WTC11 (cell line): ENCODE measurements around the gene CXXC4. TPM values are rescaled to one million over a fixed set of nuclear protein-coding genes. Genes with fewer than 3 reads are reported as not detected.

Experiments used
- ATAC-seq: fragments of 200-7000 bp; cut with Tn5 transposase; 2 replicates; pipeline ENCODE4 v1.10.0; 2021; ENCODE audit warnings: mild to moderate bottlenecking, moderate library complexity
- CTCF ChIA-PET: fragments of 300-600 bp; sonication (Branson Sonifier 250); formaldehyde crosslinking; loops from one replicate; lab custom pipeline; 2021; ENCODE audit warnings: antibody characterized with exemption; lab: Charles Lee
- POLR2A ChIA-PET: fragments of 350-600 bp; sonication (Branson Sonifier 250); formaldehyde crosslinking; loops from one replicate; lab custom pipeline; 2021; ENCODE audit warnings: antibody characterized with exemption; lab: Charles Lee
- DNase-seq: peaks from one replicate; pipeline ENCODE4 v3.0.0; 2021; ENCODE audit warnings: low spot score
- H3K27ac Mint-ChIP-seq: 2 replicates; pipeline ENCODE4 v1.8.0; 2021; ENCODE audit warnings: mixed read lengths
- H3K27me3 Mint-ChIP-seq: 2 replicates; pipeline ENCODE4 v1.8.0; 2021; ENCODE audit warnings: low read depth, mild to moderate bottlenecking, moderate library complexity, mixed read lengths
- H3K36me3 Mint-ChIP-seq: 2 replicates; pipeline ENCODE4 v1.8.0; 2021; ENCODE audit warnings: mixed read lengths
- H3K4me1 Mint-ChIP-seq: 2 replicates; pipeline ENCODE4 v1.8.0; 2022; ENCODE audit warnings: mixed read lengths
- H3K4me3 Mint-ChIP-seq: 2 replicates; pipeline ENCODE4 v1.8.0; 2021; ENCODE audit warnings: mild to moderate bottlenecking, moderate library complexity, mixed read lengths
- H3K9me3 Mint-ChIP-seq: 2 replicates; pipeline ENCODE4 v1.8.0; 2021; ENCODE audit warnings: mixed read lengths
- E2F4 ChIP-seq: sonication (generic); formaldehyde crosslinking; IDR thresholded peaks from 2 replicates; pipeline ENCODE4 v1.8.1; 2022; ENCODE audit warnings: low read depth, mild to moderate bottlenecking, moderate library complexity, missing genetic modification reagents, borderline replicate concordance
- ESRRA ChIP-seq: sonication (generic); formaldehyde crosslinking; IDR thresholded peaks from 2 replicates; pipeline ENCODE4 v1.8.1; 2022; ENCODE audit warnings: mild to moderate bottlenecking, missing genetic modification reagents, borderline replicate concordance
- ETV6 ChIP-seq: sonication (generic); formaldehyde crosslinking; IDR thresholded peaks from 2 replicates; pipeline ENCODE4 v1.8.1; 2022; ENCODE audit warnings: mild to moderate bottlenecking, missing genetic modification reagents
- FOXJ3 ChIP-seq: sonication (generic); formaldehyde crosslinking; IDR thresholded peaks from 2 replicates; pipeline ENCODE4 v1.9.0; 2021; ENCODE audit warnings: missing genetic modification reagents, mild to moderate bottlenecking, borderline replicate concordance
- JAZF1 ChIP-seq: fragments of 250-450 bp; sonication (Bioruptor Pico); IDR thresholded peaks from 2 replicates; pipeline ENCODE4 v1.9.0; 2021; ENCODE audit warnings: moderate library complexity, mild to moderate bottlenecking, inconsistent platforms
- MLX ChIP-seq: sonication (generic); formaldehyde crosslinking; IDR thresholded peaks from 2 replicates; pipeline ENCODE4 v1.8.1; 2023; ENCODE audit warnings: mild to moderate bottlenecking, missing genetic modification reagents, moderate library complexity
- NR1H2 ChIP-seq: sonication (generic); formaldehyde crosslinking; IDR thresholded peaks from 2 replicates; pipeline ENCODE4 v1.9.0; 2021; ENCODE audit warnings: mild to moderate bottlenecking, moderate library complexity, missing genetic modification reagents
- OVOL2 ChIP-seq: fragments of 250-450 bp; sonication (Bioruptor Pico); IDR thresholded peaks from 2 replicates; pipeline ENCODE4 v1.9.0; 2021; ENCODE audit warnings: mild to moderate bottlenecking, borderline replicate concordance
- SMAD4 ChIP-seq: sonication (generic); formaldehyde crosslinking; IDR thresholded peaks from 2 replicates; pipeline ENCODE4 v1.8.0; 2022; ENCODE audit warnings: mild to moderate bottlenecking, missing genetic modification reagents
- SP1 ChIP-seq: sonication (generic); formaldehyde crosslinking; conservative IDR thresholded peaks from 2 replicates; pipeline ENCODE4 v1.8.1; 2022; ENCODE audit warnings: missing genetic modification reagents
- ZBTB21 ChIP-seq: sonication (generic); formaldehyde crosslinking; IDR thresholded peaks from 2 replicates; pipeline ENCODE4 v1.8.1; 2023; ENCODE audit warnings: mild to moderate bottlenecking, missing genetic modification reagents, borderline replicate concordance
- ZBTB43 ChIP-seq: sonication (generic); formaldehyde crosslinking; IDR thresholded peaks from 2 replicates; pipeline ENCODE4 v1.8.1; 2023; ENCODE audit warnings: mild to moderate bottlenecking, missing genetic modification reagents
- ZNF219 ChIP-seq: sonication (generic); formaldehyde crosslinking; IDR thresholded peaks from 2 replicates; pipeline ENCODE4 v1.8.0; 2023; ENCODE audit warnings: missing genetic modification reagents, mild to moderate bottlenecking, borderline replicate concordance
- ZNF232 ChIP-seq: sonication (generic); formaldehyde crosslinking; IDR thresholded peaks from 2 replicates; pipeline ENCODE4 v1.8.0; 2022; ENCODE audit warnings: mild to moderate bottlenecking, missing genetic modification reagents
- ZNF671 ChIP-seq: fragments of 250-450 bp; sonication (Bioruptor Pico); IDR thresholded peaks from 2 replicates; pipeline ENCODE4 v1.8.0; 2021; ENCODE audit warnings: mild to moderate bottlenecking
- total RNA-seq: library from RNA; stranded (reverse); gene quantifications from 3 replicates; pipeline ENCODE4 v1.2.3, GENCODE V29; 2021
- TF ChIP-seq, protein P1 (sequence below): sonication (generic); formaldehyde crosslinking; conservative IDR thresholded peaks from 2 replicates; pipeline ENCODE4 v1.8.1; 2023; ENCODE audit warnings: mild to moderate bottlenecking, low read depth, missing genetic modification reagents, moderate library complexity
- TF ChIP-seq, protein P2 (sequence below): sonication (generic); formaldehyde crosslinking; IDR thresholded peaks from 2 replicates; pipeline ENCODE4 v1.8.0; 2022; ENCODE audit warnings: mild to moderate bottlenecking, missing genetic modification reagents

CXXC4 gene
- total RNA-seq, 1 experiment from 2014 or later, result 2.4 TPM

DNA sequence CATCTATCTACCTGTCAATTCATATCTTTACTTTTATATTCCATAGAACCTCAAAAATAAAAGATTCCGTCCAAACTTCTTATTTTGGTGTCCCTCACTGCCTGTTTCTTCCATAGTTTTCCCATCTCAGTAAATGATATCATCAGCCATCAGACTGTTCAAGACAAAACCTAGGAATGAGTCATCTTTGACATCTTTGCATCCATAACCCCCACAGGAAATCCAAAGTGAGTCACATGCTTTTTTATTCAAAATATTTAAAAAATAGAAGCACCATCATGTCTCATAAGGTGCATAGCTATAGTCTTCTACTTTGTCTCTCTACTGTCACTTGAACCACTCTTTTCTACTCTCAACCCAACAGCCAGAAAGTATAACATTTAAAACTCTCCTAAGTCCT, 29.9 kb upstream of the CXXC4 start:
- Mint-ChIP-seq H3K9me3 (peaks cover 11% of the 10 kb centered on the region), H3K27ac (no peak overlapping the region), H3K36me3 (no peaks in the 10 kb centered on the region), H3K4me1 (no peaks in the 10 kb centered on the region), H3K4me3 (no peak overlapping the region), H3K27me3 (no peaks in the 10 kb centered on the region)
- ChIA-PET CTCF (no interaction called here), POLR2A (no interaction called here)
- DNase-seq (no peak), ATAC-seq (no peak)
- no peak for TF ChIP-seq FOXJ3 (CRISPR knock-in tag)
- TF ChIP-seq ZBTB21 (CRISPR knock-in tag), result no peak
- no peak for TF ChIP-seq SP1 (CRISPR knock-in tag)
- TF ChIP-seq ZNF232 (CRISPR knock-in tag), result no peak
- TF ChIP-seq MLX (CRISPR knock-in tag), result no peak

DNA sequence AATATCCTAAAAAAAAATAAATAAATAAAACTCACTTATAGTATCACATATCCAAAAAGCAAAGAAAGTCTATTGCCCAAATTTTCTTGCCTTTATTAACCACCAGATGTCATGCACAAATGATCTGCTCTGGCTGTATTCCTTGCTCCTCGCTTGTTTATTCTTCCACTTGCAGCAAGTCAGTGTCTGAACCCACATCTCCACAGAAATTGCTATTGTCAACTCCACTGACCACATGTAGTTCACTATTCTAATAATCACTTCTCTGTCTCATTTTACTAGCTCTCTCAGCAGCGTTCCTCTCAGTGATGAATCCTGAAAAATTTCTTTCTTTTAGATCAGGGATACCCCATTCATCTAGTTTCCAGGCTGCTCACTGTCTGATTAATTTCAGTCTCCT, 29.3 kb upstream of the CXXC4 start:
- ATAC-seq (no peak), DNase-seq (no peak)
- Mint-ChIP-seq H3K27ac (no peak overlapping the region), H3K9me3 (peaks cover 11% of the 10 kb centered on the region), H3K36me3 (no peaks in the 10 kb centered on the region), H3K4me3 (no peak overlapping the region), H3K27me3 (no peaks in the 10 kb centered on the region), H3K4me1 (no peaks in the 10 kb centered on the region)
- POLR2A ChIA-PET, result no interaction called here
- TF ChIP-seq ZBTB43 (CRISPR knock-in tag) (no peak), ZNF219 (CRISPR knock-in tag) (no peak)
- CTCF ChIA-PET, result no interaction called here

GRCh38 chr4:104519588-104519987, 24.9 kb upstream of the CXXC4 start:
- ChIA-PET POLR2A (no interaction called here), CTCF (no interaction called here)
- DNase-seq (no peak), ATAC-seq (no peak)
- TF ChIP-seq OVOL2, result no peak
- TF ChIP-seq, protein P1, sequence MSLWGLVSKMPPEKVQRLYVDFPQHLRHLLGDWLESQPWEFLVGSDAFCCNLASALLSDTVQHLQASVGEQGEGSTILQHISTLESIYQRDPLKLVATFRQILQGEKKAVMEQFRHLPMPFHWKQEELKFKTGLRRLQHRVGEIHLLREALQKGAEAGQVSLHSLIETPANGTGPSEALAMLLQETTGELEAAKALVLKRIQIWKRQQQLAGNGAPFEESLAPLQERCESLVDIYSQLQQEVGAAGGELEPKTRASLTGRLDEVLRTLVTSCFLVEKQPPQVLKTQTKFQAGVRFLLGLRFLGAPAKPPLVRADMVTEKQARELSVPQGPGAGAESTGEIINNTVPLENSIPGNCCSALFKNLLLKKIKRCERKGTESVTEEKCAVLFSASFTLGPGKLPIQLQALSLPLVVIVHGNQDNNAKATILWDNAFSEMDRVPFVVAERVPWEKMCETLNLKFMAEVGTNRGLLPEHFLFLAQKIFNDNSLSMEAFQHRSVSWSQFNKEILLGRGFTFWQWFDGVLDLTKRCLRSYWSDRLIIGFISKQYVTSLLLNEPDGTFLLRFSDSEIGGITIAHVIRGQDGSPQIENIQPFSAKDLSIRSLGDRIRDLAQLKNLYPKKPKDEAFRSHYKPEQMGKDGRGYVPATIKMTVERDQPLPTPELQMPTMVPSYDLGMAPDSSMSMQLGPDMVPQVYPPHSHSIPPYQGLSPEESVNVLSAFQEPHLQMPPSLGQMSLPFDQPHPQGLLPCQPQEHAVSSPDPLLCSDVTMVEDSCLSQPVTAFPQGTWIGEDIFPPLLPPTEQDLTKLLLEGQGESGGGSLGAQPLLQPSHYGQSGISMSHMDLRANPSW, result no peak
- TF ChIP-seq, protein P2, sequence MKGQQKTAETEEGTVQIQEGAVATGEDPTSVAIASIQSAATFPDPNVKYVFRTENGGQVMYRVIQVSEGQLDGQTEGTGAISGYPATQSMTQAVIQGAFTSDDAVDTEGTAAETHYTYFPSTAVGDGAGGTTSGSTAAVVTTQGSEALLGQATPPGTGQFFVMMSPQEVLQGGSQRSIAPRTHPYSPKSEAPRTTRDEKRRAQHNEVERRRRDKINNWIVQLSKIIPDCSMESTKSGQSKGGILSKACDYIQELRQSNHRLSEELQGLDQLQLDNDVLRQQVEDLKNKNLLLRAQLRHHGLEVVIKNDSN (CRISPR knock-in tag), result no peak
- no peaks in the 10 kb centered on the region for H3K4me1 Mint-ChIP-seq
- H3K36me3 Mint-ChIP-seq, result peaks cover under 1% of the 10 kb centered on the region; the same call in 1 of the 2 replicates
- no peak overlapping the region for H3K27ac Mint-ChIP-seq
- H3K4me3 Mint-ChIP-seq, result no peak overlapping the region
- no peaks in the 10 kb centered on the region for H3K27me3 Mint-ChIP-seq
- H3K9me3 Mint-ChIP-seq, result peaks cover 8% of the 10 kb centered on the region; the same call in 1 of the 2 replicates

GRCh38 chr4:104516884-104517283, 22.2 kb upstream of the CXXC4 start:
- DNase-seq (no peak), ATAC-seq (no peak)
- peaks cover 8% of the 10 kb centered on the region; the same call in 1 of the 2 replicates for H3K9me3 Mint-ChIP-seq
- no peak overlapping the region for H3K27ac Mint-ChIP-seq
- ChIA-PET CTCF (no interaction called here), POLR2A (interaction anchor here (0.9 kb wide), 1 partner anchor 15 kb away, joined by 3 read pairs; no protein-coding TSS in a partner anchor)
- no peak overlapping the region for H3K4me3 Mint-ChIP-seq
- no peaks in the 10 kb centered on the region for H3K4me1 Mint-ChIP-seq
- H3K27me3 Mint-ChIP-seq, result no peaks in the 10 kb centered on the region
- H3K36me3 Mint-ChIP-seq, result peaks cover 2% of the 10 kb centered on the region; the same call in 1 of the 2 replicates
- TF ChIP-seq ZNF219 (CRISPR knock-in tag), result no peak
- no peak for TF ChIP-seq ZNF671 (CRISPR knock-in tag)
- no peak for TF ChIP-seq SMAD4
- TF ChIP-seq E2F4 (CRISPR knock-in tag), result no peak
- TF ChIP-seq NR1H2, result no peak
- TF ChIP-seq JAZF1 (CRISPR knock-in tag), result no peak
- TF ChIP-seq ESRRA (CRISPR knock-in tag), result no peak
- TF ChIP-seq ZBTB21 (CRISPR knock-in tag), result no peak
- TF ChIP-seq, protein P1, result no peak
- no peak for TF ChIP-seq ETV6
